Subcutaneous abdominal adipose tissue (tissue), 5 donors: ENCODE data around the gene WWC1.

ENCODE experiments used
- H3K27ac ChIP-seq: one replicate; pipeline ENCODE4 v1.7.0; 2013; ENCODE audit warnings: low read depth, mild to moderate bottlenecking, inconsistent platforms, low read length, moderate library complexity
- H3K27me3 ChIP-seq, 5 donors: one replicate each; pipeline ENCODE4 v1.7.0; 2013; ENCODE audit warnings: low read length in 5 of 5, inconsistent platforms in 1 of 5; ENCODE audit not compliant: control insufficient read depth in 5 of 5, insufficient read depth in 4 of 5
- H3K36me3 ChIP-seq, 5 donors: one replicate each; pipeline ENCODE4 v1.7.0; 2013; ENCODE audit warnings: low read length in 5 of 5; ENCODE audit not compliant: control insufficient read depth in 5 of 5, insufficient read depth in 5 of 5
- H3K4me1 ChIP-seq, 5 donors: one replicate each; pipeline ENCODE4 v1.7.0; 2013; ENCODE audit warnings: low read length in 5 of 5, mild to moderate bottlenecking in 3 of 5, moderate library complexity in 1 of 5; ENCODE audit not compliant: control insufficient read depth in 5 of 5, insufficient read depth in 5 of 5
- H3K4me3 ChIP-seq, 5 donors: one replicate each; pipeline ENCODE4 v1.7.0; 2013; ENCODE audit warnings: low read length in 5 of 5, low read depth in 1 of 5
- H3K9ac ChIP-seq, 5 donors: one replicate each; pipeline ENCODE4 v1.7.0; 2013; ENCODE audit warnings: low read length in 5 of 5, mild to moderate bottlenecking in 4 of 5, moderate library complexity in 3 of 5
- H3K9me3 ChIP-seq, 5 donors: one replicate each; pipeline ENCODE4 v1.7.0; 2013; ENCODE audit warnings: low read length in 5 of 5; ENCODE audit not compliant: control insufficient read depth in 5 of 5
- donor health status: healthy.
- donor health status: healthy.
- donor health status: healthy.
- donor health status: healthy.
- donor health status: healthy.

Gene WWC1

GRCh38 chr5:168266016-168266415 is 25.4 kb upstream of the WWC1 start:
- Histone ChIP-seq H3K9ac (no peak overlapping the region), H3K27me3 (peaks cover 0 to 5% (median 0%) of the 10 kb centered on the region in 5 donors), H3K4me1 (peaks cover 5 to 15% (median 12%) of the 10 kb centered on the region in 5 donors), H3K36me3 (no peaks in the 10 kb centered on the region), H3K27ac (no peak overlapping the region), H3K9me3 (no peaks in the 10 kb centered on the region), H3K4me3 (no peak overlapping the region)

- no peaks in the 10 kb centered on the region for H3K9me3 ChIP-seq
- peak overlapping the region in 2 of 5 donors; percentile 37 to 62 for H3K9ac ChIP-seq
- no peak overlapping the region for H3K27ac ChIP-seq
- H3K27me3 ChIP-seq: peaks cover 0 to 3% (median 0%) of the 10 kb centered on the region in 5 donors
- H3K4me1 ChIP-seq: peaks cover 5 to 13% (median 12%) of the 10 kb centered on the region in 5 donors
- H3K36me3 ChIP-seq: no peaks in the 10 kb centered on the region
- peak overlapping the region; percentile 43 to 60 (median 51) for H3K4me3 ChIP-seq
Measured at GRCh38 chr5:168268949-168269936, 22.2 kb upstream of the WWC1 start.

GRCh38 chr5:168269937-168270330 is 21.5 kb upstream of the WWC1 start:
- Histone ChIP-seq H3K27ac (no peak overlapping the region), H3K9me3 (no peaks in the 10 kb centered on the region), H3K4me1 (peaks cover 5 to 13% (median 12%) of the 10 kb centered on the region in 5 donors), H3K9ac (no peak overlapping the region), H3K36me3 (no peaks in the 10 kb centered on the region), H3K27me3 (peaks cover 0 to 3% (median 0%) of the 10 kb centered on the region in 5 donors), H3K4me3 (no peak overlapping the region)

GRCh38 chr5:168270476-168270875 is 21.0 kb upstream of the WWC1 start:
- H3K27ac ChIP-seq: no peak overlapping the region
- H3K36me3 ChIP-seq: no peaks in the 10 kb centered on the region
- H3K4me3 ChIP-seq: no peak overlapping the region
- H3K27me3 ChIP-seq: peaks cover 0 to 3% (median 0%) of the 10 kb centered on the region in 5 donors
- peaks cover 5 to 13% (median 12%) of the 10 kb centered on the region in 5 donors for H3K4me1 ChIP-seq
- H3K9me3 ChIP-seq: no peaks in the 10 kb centered on the region
- no peak overlapping the region for H3K9ac ChIP-seq

GRCh38 chr5:168273056-168273980 is 18.1 kb upstream of the WWC1 start:
- H3K27me3 ChIP-seq: peaks cover 0 to 5% (median 0%) of the 10 kb centered on the region in 5 donors
- H3K9ac ChIP-seq: no peak overlapping the region
- no peaks in the 10 kb centered on the region for H3K9me3 ChIP-seq
- no peaks in the 10 kb centered on the region for H3K36me3 ChIP-seq
- H3K4me1 ChIP-seq: peaks cover 5 to 13% (median 12%) of the 10 kb centered on the region in 5 donors
- no peak overlapping the region for H3K4me3 ChIP-seq
- H3K27ac ChIP-seq: no peak overlapping the region

GRCh38 chr5:168274406-168274805 is 17.0 kb upstream of the WWC1 start:
- H3K27me3 ChIP-seq: peaks cover 0 to 5% (median 0%) of the 10 kb centered on the region in 5 donors
- no peaks in the 10 kb centered on the region for H3K9me3 ChIP-seq
- no peak overlapping the region for H3K27ac ChIP-seq
- no peak overlapping the region for H3K4me3 ChIP-seq
- no peaks in the 10 kb centered on the region for H3K36me3 ChIP-seq
- peaks cover 0 to 6% (median 5%) of the 10 kb centered on the region in 5 donors for H3K4me1 ChIP-seq
- H3K9ac ChIP-seq: no peak overlapping the region

- Histone ChIP-seq H3K27me3 (peaks cover 0 to 5% (median 0%) of the 10 kb centered on the region in 5 donors), H3K27ac (no peak overlapping the region), H3K4me3 (no peak overlapping the region), H3K9ac (no peak overlapping the region), H3K36me3 (no peaks in the 10 kb centered on the region), H3K4me1 (no peaks in the 10 kb centered on the region), H3K9me3 (no peaks in the 10 kb centered on the region)
Measured at GRCh38 chr5:168275940-168276339, 15.5 kb upstream of the WWC1 start.

GRCh38 chr5:168282120-168282519 is 9.3 kb upstream of the WWC1 start:
- no peak overlapping the region for H3K4me3 ChIP-seq
- no peak overlapping the region for H3K9ac ChIP-seq
- H3K9me3 ChIP-seq: peaks cover 0 to 14% (median 10%) of the 10 kb centered on the region in 5 donors

GRCh38 chr5:168284809-168285208 is 6.6 kb upstream of the WWC1 start:
- no peaks in the 10 kb centered on the region for H3K36me3 ChIP-seq
- H3K4me1 ChIP-seq: peaks cover 0 to 4% (median 0%) of the 10 kb centered on the region in 5 donors
- H3K9me3 ChIP-seq: peaks cover 0 to 14% (median 10%) of the 10 kb centered on the region in 5 donors
- no peak overlapping the region for H3K27ac ChIP-seq
- H3K9ac ChIP-seq: no peak overlapping the region
- no peak overlapping the region for H3K4me3 ChIP-seq
- H3K27me3 ChIP-seq: no peaks in the 10 kb centered on the region

More at GRCh38 chr5:168282120-168282519, 9.3 kb upstream of the WWC1 start:
- H3K27me3 ChIP-seq: peaks cover 0 to 3% (median 0%) of the 10 kb centered on the region in 5 donors
- no peaks in the 10 kb centered on the region for H3K36me3 ChIP-seq
- H3K27ac ChIP-seq: no peak overlapping the region
- peaks cover 0 to 4% (median 0%) of the 10 kb centered on the region in 5 donors for H3K4me1 ChIP-seq
